GM13976 (cell line): Measurements from ENCODE around the gene PACSIN1.

ENCODE experiments used
- DNase-seq: peaks from one replicate; pipeline ENCODE4 v3.0.0; 2012; ENCODE audit warnings: low spot score
- in situ Hi-C: fragments of 300-500 bp; cut with MboI; formaldehyde crosslinking; loops from one replicate; pipeline ENCODE4 v1.12.0; 2022; ENCODE audit warnings: low sequenced_read_pairs, mixed read lengths, inconsistent platforms; ENCODE audit not compliant: unreplicated experiment
- TF ChIP-seq, protein P1 (sequence below): IDR thresholded peaks from 2 replicates; pipeline ENCODE4 v1.5.1; 2012; ENCODE audit warnings: borderline replicate concordance, mild to moderate bottlenecking; ENCODE audit not compliant: insufficient read depth; ENCODE audit errors: extremely low read depth, missing control alignments, control extremely low read depth

PACSIN1 gene, protein sequence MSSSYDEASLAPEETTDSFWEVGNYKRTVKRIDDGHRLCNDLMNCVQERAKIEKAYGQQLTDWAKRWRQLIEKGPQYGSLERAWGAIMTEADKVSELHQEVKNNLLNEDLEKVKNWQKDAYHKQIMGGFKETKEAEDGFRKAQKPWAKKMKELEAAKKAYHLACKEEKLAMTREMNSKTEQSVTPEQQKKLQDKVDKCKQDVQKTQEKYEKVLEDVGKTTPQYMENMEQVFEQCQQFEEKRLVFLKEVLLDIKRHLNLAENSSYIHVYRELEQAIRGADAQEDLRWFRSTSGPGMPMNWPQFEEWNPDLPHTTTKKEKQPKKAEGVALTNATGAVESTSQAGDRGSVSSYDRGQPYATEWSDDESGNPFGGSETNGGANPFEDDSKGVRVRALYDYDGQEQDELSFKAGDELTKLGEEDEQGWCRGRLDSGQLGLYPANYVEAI

GRCh38 chr6:34465531-34466241, at the start of gene PACSIN1:
Gene PACSIN1, plus strand, starts transcription at chr6:34466076. Its CDS starts 60,230 bp downstream, at chr6:34526306.
- peak; percentile 68 for DNase-seq
- TF ChIP-seq, protein P1, sequence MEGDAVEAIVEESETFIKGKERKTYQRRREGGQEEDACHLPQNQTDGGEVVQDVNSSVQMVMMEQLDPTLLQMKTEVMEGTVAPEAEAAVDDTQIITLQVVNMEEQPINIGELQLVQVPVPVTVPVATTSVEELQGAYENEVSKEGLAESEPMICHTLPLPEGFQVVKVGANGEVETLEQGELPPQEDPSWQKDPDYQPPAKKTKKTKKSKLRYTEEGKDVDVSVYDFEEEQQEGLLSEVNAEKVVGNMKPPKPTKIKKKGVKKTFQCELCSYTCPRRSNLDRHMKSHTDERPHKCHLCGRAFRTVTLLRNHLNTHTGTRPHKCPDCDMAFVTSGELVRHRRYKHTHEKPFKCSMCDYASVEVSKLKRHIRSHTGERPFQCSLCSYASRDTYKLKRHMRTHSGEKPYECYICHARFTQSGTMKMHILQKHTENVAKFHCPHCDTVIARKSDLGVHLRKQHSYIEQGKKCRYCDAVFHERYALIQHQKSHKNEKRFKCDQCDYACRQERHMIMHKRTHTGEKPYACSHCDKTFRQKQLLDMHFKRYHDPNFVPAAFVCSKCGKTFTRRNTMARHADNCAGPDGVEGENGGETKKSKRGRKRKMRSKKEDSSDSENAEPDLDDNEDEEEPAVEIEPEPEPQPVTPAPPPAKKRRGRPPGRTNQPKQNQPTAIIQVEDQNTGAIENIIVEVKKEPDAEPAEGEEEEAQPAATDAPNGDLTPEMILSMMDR = no peak
- in situ Hi-C loops = no loop called here

DNA sequence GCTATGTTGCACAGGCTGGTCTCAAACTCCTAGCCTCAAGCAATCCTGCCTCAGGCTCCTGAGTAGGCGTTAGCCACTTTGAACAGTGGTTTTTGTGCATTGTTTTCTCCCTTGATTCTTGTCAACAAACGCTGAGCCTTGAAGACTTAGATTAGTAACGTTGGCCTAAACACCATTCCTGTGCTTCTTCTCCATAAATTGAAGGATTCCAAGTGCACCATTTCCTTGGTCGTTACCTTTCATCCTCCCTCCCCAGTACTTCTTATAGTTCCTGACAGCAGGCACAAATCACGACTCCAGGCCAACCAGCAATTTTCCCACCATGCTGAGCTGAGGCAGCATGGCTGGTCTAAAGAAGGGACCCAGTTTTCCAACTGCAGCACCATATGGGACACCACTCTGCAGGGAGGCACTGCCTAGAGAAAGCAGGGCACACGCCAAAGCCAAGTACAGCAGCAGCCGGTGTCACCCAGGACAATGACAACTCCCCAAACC, 49.0 kb upstream of the PACSIN1 start:
- TF ChIP-seq, protein P1 = no peak
- no peak for DNase-seq
- in situ Hi-C loops = loop anchor here (10.0 kb wide), 2 partner anchors 172 to 232 kb away; partner anchors contain the start of gene SMIM29

- in situ Hi-C loops = loop anchor here (10.0 kb wide), 2 partner anchors 174 to 234 kb away; partner anchors contain the start of gene SMIM29
- TF ChIP-seq, protein P1 = no peak
- DNase-seq = no peak
Observed at GRCh38 chr6:34418367-34418766, 47.5 kb upstream of the PACSIN1 start.

GRCh38 chr6:34423254-34423653, 42.6 kb upstream of the PACSIN1 start:
- TF ChIP-seq, protein P1 = no peak
- in situ Hi-C loops = no loop called here
- no peak for DNase-seq

DNA sequence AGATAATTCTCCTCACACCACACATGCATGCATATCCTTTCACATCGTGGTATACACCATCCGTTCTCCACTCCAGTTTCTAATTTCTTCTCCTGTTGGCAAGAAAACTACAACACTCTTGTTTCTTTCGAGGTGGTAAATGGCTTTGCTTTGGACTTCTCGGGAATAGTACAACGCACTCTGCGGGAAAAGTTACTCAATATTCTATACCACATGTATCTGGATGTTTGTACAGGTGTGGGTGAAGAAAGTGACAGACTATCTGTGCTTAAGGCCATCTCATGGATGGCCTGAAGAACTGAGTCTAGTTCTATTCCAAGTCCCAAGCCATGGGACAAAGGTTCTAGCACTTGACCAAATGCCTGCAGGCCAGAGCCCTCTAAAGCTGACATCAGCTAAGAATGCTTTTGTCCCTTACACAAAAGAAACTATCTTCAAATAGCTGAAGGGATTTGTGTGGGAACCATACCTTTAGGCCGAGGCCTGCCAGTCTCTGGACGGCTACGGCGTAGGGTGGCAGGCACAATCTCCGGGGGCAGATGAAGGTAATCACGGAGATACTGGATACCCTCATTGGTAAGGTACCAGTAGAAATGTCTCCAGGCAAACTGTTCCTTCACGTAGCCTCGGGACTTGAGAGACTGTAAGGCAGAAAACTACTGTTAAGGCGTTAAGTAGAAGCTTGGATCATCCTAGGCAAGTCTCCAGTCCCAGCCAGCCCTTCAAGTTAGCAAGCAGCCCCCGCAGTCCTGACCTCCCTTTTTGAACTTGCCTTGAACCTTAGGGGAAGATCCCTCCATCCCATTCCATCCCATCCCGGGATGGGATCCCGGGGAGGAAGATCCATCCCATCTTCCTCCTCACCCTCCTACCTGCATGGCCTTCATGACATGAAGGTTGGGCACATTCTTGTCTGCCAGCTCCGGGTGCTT, 41.4 kb upstream of the PACSIN1 start:
- no peak for DNase-seq

More for the DNA sequence above, 41.4 kb upstream of the PACSIN1 start:
- in situ Hi-C loops = no loop called here
- TF ChIP-seq, protein P1 = no peak
